ENCODE measurements around the gene CTDSPL. TPM values are rescaled to one million over a fixed set of nuclear protein-coding genes. Genes with fewer than 3 reads are reported as not detected.

Gene CTDSPL
- total RNA-seq, 1 experiment from 2014 or later = 6.1 TPM

- H3K9ac ChIP-seq (ENCODE audit: low read length) = no peak overlapping the region
- no peaks in the 10 kb centered on the region for H4K20me1 ChIP-seq (ENCODE audit: low read length)
- H3K27ac ChIP-seq (ENCODE audit: low read length) = no peak overlapping the region
- intact Hi-C loops (cut with micrococcal nuclease) = no loop called here
- DNase-seq (no peak), ATAC-seq (no peak)
- H3F3A ChIP-seq (ENCODE audit: low read length, unreplicated experiment) = no peaks in the 10 kb centered on the region
- ChIA-PET CTCF (no interaction called here), POLR2A (ENCODE audit: unreplicated experiment) (no interaction called here)
- no TSS peak for BruUV-seq (replicated peaks)
- H3K9me2 ChIP-seq (replicated peaks; ENCODE audit: low read length) = no peaks in the 10 kb centered on the region
- H3K4me1 ChIP-seq (ENCODE audit: insufficient read depth, low read length) = peaks cover 21% of the 10 kb centered on the region
- no peak overlapping the region for H2AFZ ChIP-seq (ENCODE audit: low read length)
- H3K4me2 ChIP-seq (ENCODE audit: low read length) = no peak overlapping the region
- no peaks in the 10 kb centered on the region for H3K9me3 ChIP-seq (ENCODE audit: low read length)
- no peaks in the 10 kb centered on the region for H3K36me3 ChIP-seq (ENCODE audit: low read depth, low read length)
- no peaks in the 10 kb centered on the region for H3K27me3 ChIP-seq (ENCODE audit: low read length)
- no peak overlapping the region for H3K4me3 ChIP-seq (ENCODE audit: low read length)
- TF ChIP-seq EZH2 (IDR thresholded peaks at IDR 0.05; ENCODE audit: low read length, unreplicated experiment) = no peak
- TF ChIP-seq EZH2phosphoT487 (IDR thresholded peaks at IDR 0.05; ENCODE audit: borderline replicate concordance, low read length) = no peak
- TF ChIP-seq, protein P1, sequence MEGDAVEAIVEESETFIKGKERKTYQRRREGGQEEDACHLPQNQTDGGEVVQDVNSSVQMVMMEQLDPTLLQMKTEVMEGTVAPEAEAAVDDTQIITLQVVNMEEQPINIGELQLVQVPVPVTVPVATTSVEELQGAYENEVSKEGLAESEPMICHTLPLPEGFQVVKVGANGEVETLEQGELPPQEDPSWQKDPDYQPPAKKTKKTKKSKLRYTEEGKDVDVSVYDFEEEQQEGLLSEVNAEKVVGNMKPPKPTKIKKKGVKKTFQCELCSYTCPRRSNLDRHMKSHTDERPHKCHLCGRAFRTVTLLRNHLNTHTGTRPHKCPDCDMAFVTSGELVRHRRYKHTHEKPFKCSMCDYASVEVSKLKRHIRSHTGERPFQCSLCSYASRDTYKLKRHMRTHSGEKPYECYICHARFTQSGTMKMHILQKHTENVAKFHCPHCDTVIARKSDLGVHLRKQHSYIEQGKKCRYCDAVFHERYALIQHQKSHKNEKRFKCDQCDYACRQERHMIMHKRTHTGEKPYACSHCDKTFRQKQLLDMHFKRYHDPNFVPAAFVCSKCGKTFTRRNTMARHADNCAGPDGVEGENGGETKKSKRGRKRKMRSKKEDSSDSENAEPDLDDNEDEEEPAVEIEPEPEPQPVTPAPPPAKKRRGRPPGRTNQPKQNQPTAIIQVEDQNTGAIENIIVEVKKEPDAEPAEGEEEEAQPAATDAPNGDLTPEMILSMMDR (conservative IDR thresholded peaks at IDR 0.05; ENCODE audit: low read depth, low read length) = no peak
- H3K79me2 ChIP-seq (ENCODE audit: low read length) = no peaks in the 10 kb centered on the region
Measured at GRCh38 chr3:37944391-37944842, 82.7 kb downstream of the CTDSPL start.

- CTCF ChIA-PET = interaction anchor here (0.7 kb wide), 1 partner anchor 90 kb away, joined by 3 read pairs; no protein-coding TSS in a partner anchor
- no peaks in the 10 kb centered on the region for H3F3A ChIP-seq (ENCODE audit: low read length, unreplicated experiment)
Measured at GRCh38 chr3:37945156-37945806, 83.6 kb downstream of the CTDSPL start.

More at GRCh38 chr3:37945156-37945806, 83.6 kb downstream of the CTDSPL start:
- no peaks in the 10 kb centered on the region for H3K9me3 ChIP-seq (ENCODE audit: low read length)
- H3K27ac ChIP-seq (ENCODE audit: low read length) = peak overlapping the region; percentile 31
- TF ChIP-seq EZH2phosphoT487 (IDR thresholded peaks at IDR 0.05; ENCODE audit: borderline replicate concordance, low read length) (no peak), EZH2 (IDR thresholded peaks at IDR 0.05; ENCODE audit: low read length, unreplicated experiment) (no peak)
- TF ChIP-seq, protein P1 (conservative IDR thresholded peaks at IDR 0.05; ENCODE audit: low read depth, low read length) = no peak
- peak overlapping the region; percentile 19; the same call in 1 of the 2 replicates for H3K4me2 ChIP-seq (ENCODE audit: low read length)
- H3K4me1 ChIP-seq (ENCODE audit: insufficient read depth, low read length) = peaks cover 21% of the 10 kb centered on the region
- POLR2A ChIA-PET (ENCODE audit: unreplicated experiment) = no interaction called here
- H3K36me3 ChIP-seq (ENCODE audit: low read depth, low read length) = no peaks in the 10 kb centered on the region
- no peak overlapping the region for H3K9ac ChIP-seq (ENCODE audit: low read length)
- no peak overlapping the region for H2AFZ ChIP-seq (ENCODE audit: low read length)
- no peaks in the 10 kb centered on the region for H3K9me2 ChIP-seq (replicated peaks; ENCODE audit: low read length)
- H3K79me2 ChIP-seq (ENCODE audit: low read length) = no peaks in the 10 kb centered on the region
- intact Hi-C loops (cut with micrococcal nuclease) = no loop called here
- ATAC-seq = no peak
- no peaks in the 10 kb centered on the region for H4K20me1 ChIP-seq (ENCODE audit: low read length)
- no TSS peak for BruUV-seq (replicated peaks)
- DNase-seq = no peak
- no peaks in the 10 kb centered on the region for H3K27me3 ChIP-seq (ENCODE audit: low read length)
- no peak overlapping the region for H3K4me3 ChIP-seq (ENCODE audit: low read length)
